ENCODE results near the gene SNORC. TPM values are rescaled to one million over a fixed set of nuclear protein-coding genes. Genes with fewer than 3 reads are reported as not detected.

SNORC gene
- total and polyA plus RNA-seq, 4 donors, result 2.4 to 12.3 (median 6.6) TPM

DNA sequence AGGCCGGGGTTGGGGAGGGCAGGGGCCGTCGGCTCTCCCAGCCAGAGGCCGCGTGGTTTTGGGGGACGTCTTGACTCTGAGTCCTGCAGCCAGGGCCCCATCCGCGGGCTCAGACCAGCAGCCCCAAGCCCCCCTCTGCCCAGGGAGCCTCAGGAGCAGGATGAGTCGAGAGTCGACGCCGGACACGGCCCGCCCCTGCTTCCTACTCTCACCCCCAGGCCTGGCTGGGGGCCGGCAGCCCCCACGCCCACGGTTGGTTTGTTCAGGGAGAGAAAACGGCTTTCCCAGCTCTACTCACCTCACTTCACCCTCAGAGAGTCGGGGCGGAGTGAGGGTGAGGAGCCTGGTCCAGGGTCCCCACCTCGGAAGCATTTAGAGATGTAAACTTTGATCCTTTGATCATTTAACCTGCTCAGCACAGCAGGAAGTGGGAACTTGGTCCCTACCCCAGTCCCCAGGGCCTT is 6.9 kb downstream of the SNORC start:
- peak overlapping the region in 1 of 2 donors; percentile 38 for H3K9ac ChIP-seq (ENCODE audit: low read depth in 1 of 2, low read length in 2 of 2)

DNA sequence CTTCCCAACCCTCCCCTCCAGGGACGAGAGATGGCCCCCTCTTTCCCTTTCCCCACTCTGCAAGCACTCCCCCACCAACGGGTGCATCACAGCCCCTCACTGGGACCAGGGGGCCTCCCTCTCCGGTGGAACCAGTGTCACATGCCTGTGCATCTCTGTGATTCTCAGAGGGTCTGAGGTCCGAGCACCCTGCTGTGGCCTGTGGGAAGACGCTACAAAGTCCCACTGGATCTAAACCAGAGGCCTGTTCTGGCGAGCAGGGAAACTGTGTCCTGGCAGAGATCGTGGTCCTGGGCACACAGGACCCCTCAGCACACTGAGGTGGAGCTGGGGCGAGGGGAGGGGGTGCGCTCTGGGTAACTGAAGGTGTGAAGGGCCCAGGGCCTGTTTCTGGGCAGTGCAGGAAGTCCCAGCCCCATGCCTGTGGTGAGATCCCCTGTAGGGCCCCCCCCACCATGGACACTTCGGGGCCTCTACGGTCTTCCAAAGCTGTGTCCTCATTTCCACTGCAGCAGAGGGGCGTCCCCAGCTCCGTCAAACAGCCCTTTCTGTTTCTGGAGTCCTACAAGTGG is 8.0 kb downstream of the SNORC start:
- DNase-seq (ENCODE audit: low spot score), result no peak
- TF ChIP-seq SP1 (IDR thresholded peaks at IDR 0.05) (no peak), NR2F2 (IDR thresholded peaks at IDR 0.05) (no peak), RXRA (IDR thresholded peaks at IDR 0.05) (no peak), HNF4G (IDR thresholded peaks at IDR 0.05) (no peak), HNF4A (conservative IDR thresholded peaks at IDR 0.05) (no peak), RAD21 (IDR thresholded peaks at IDR 0.05) (no peak), GABPA (IDR thresholded peaks at IDR 0.05 in 1 of 2, conservative IDR thresholded peaks at IDR 0.05 in 1 of 2) (no peak), FOXA1 (IDR thresholded peaks at IDR 0.05) (no peak), FOXA2 (IDR thresholded peaks at IDR 0.05) (no peak)
- TF ChIP-seq, protein P1, sequence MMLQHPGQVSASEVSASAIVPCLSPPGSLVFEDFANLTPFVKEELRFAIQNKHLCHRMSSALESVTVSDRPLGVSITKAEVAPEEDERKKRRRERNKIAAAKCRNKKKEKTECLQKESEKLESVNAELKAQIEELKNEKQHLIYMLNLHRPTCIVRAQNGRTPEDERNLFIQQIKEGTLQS (IDR thresholded peaks at IDR 0.05), result no peak
- TF ChIP-seq, protein P2, sequence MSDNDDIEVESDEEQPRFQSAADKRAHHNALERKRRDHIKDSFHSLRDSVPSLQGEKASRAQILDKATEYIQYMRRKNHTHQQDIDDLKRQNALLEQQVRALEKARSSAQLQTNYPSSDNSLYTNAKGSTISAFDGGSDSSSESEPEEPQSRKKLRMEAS (IDR thresholded peaks at IDR 0.05), result no peak
- TF ChIP-seq, protein P3, sequence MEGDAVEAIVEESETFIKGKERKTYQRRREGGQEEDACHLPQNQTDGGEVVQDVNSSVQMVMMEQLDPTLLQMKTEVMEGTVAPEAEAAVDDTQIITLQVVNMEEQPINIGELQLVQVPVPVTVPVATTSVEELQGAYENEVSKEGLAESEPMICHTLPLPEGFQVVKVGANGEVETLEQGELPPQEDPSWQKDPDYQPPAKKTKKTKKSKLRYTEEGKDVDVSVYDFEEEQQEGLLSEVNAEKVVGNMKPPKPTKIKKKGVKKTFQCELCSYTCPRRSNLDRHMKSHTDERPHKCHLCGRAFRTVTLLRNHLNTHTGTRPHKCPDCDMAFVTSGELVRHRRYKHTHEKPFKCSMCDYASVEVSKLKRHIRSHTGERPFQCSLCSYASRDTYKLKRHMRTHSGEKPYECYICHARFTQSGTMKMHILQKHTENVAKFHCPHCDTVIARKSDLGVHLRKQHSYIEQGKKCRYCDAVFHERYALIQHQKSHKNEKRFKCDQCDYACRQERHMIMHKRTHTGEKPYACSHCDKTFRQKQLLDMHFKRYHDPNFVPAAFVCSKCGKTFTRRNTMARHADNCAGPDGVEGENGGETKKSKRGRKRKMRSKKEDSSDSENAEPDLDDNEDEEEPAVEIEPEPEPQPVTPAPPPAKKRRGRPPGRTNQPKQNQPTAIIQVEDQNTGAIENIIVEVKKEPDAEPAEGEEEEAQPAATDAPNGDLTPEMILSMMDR (IDR thresholded peaks at IDR 0.05; ENCODE audit: low read depth, low read length, missing input control), result no peak
- TF ChIP-seq, protein P4, sequence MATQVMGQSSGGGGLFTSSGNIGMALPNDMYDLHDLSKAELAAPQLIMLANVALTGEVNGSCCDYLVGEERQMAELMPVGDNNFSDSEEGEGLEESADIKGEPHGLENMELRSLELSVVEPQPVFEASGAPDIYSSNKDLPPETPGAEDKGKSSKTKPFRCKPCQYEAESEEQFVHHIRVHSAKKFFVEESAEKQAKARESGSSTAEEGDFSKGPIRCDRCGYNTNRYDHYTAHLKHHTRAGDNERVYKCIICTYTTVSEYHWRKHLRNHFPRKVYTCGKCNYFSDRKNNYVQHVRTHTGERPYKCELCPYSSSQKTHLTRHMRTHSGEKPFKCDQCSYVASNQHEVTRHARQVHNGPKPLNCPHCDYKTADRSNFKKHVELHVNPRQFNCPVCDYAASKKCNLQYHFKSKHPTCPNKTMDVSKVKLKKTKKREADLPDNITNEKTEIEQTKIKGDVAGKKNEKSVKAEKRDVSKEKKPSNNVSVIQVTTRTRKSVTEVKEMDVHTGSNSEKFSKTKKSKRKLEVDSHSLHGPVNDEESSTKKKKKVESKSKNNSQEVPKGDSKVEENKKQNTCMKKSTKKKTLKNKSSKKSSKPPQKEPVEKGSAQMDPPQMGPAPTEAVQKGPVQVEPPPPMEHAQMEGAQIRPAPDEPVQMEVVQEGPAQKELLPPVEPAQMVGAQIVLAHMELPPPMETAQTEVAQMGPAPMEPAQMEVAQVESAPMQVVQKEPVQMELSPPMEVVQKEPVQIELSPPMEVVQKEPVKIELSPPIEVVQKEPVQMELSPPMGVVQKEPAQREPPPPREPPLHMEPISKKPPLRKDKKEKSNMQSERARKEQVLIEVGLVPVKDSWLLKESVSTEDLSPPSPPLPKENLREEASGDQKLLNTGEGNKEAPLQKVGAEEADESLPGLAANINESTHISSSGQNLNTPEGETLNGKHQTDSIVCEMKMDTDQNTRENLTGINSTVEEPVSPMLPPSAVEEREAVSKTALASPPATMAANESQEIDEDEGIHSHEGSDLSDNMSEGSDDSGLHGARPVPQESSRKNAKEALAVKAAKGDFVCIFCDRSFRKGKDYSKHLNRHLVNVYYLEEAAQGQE (IDR thresholded peaks at IDR 0.05), result no peak
- TF ChIP-seq, protein P5, sequence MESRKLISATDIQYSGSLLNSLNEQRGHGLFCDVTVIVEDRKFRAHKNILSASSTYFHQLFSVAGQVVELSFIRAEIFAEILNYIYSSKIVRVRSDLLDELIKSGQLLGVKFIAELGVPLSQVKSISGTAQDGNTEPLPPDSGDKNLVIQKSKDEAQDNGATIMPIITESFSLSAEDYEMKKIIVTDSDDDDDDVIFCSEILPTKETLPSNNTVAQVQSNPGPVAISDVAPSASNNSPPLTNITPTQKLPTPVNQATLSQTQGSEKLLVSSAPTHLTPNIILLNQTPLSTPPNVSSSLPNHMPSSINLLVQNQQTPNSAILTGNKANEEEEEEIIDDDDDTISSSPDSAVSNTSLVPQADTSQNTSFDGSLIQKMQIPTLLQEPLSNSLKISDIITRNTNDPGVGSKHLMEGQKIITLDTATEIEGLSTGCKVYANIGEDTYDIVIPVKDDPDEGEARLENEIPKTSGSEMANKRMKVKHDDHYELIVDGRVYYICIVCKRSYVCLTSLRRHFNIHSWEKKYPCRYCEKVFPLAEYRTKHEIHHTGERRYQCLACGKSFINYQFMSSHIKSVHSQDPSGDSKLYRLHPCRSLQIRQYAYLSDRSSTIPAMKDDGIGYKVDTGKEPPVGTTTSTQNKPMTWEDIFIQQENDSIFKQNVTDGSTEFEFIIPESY (IDR thresholded peaks at IDR 0.05), result no peak

More for the DNA sequence above, 6.9 kb downstream of the SNORC start:
- H3K27me3 ChIP-seq (ENCODE audit: control insufficient read depth in 4 of 4, insufficient read depth in 4 of 4, low read length in 3 of 4), result no peaks in the 10 kb centered on the region
- no peak for DNase-seq (ENCODE audit: low spot score)
- 14% methylated on average over 21 of the region's 21 CpGs for WGBS
- peaks cover 4 to 47% (median 28%) of the 10 kb centered on the region in 4 donors for H3K4me1 ChIP-seq (ENCODE audit: control insufficient read depth in 4 of 4, insufficient read depth in 4 of 4, low read length in 3 of 4)
- no peaks in the 10 kb centered on the region for H3K9me3 ChIP-seq (ENCODE audit: control insufficient read depth in 4 of 4, low read length in 3 of 4)
- peak overlapping the region; percentile 81 to 86 for H3K27ac ChIP-seq (ENCODE audit: low read depth in 1 of 2, low read length in 2 of 2)
- H3K36me3 ChIP-seq (ENCODE audit: control insufficient read depth in 4 of 4, insufficient read depth in 3 of 4, low read depth in 1 of 4, low read length in 3 of 4), result peaks cover 0 to 5% (median 1%) of the 10 kb centered on the region in 4 donors
- peak overlapping the region; percentile 28 to 65 (median 58) for H3K4me3 ChIP-seq (ENCODE audit: low read depth in 1 of 3, low read length in 3 of 3)
- peak; percentile 11 for TF ChIP-seq SP1 (IDR thresholded peaks at IDR 0.05)
- TF ChIP-seq, protein P4 (IDR thresholded peaks at IDR 0.05), result no peak

More for the DNA sequence above, 8.0 kb downstream of the SNORC start:
- Histone ChIP-seq H3K27ac (ENCODE audit: low read depth in 1 of 2, low read length in 2 of 2) (peak overlapping the region in 1 of 2 donors; percentile 81), H3K27me3 (ENCODE audit: control insufficient read depth in 4 of 4, insufficient read depth in 4 of 4, low read length in 3 of 4) (no peaks in the 10 kb centered on the region), H3K4me1 (ENCODE audit: control insufficient read depth in 4 of 4, insufficient read depth in 4 of 4, low read length in 3 of 4) (peaks cover 4 to 47% (median 28%) of the 10 kb centered on the region in 4 donors), H3K36me3 (ENCODE audit: control insufficient read depth in 4 of 4, insufficient read depth in 3 of 4, low read depth in 1 of 4, low read length in 3 of 4) (peaks cover 0 to 10% (median 2%) of the 10 kb centered on the region in 4 donors), H3K4me3 (ENCODE audit: low read depth in 1 of 3, low read length in 3 of 3) (no peak overlapping the region), H3K9ac (ENCODE audit: low read depth in 1 of 2, low read length in 2 of 2) (no peak overlapping the region), H3K9me3 (ENCODE audit: control insufficient read depth in 4 of 4, low read length in 3 of 4) (no peaks in the 10 kb centered on the region)
- WGBS, result 94% methylated on average over 13 of the region's 13 CpGs

Measured in liver (tissue), 9 donors.